NCI-H146 (cell line): ENCODE data around the gene GALNS.

Experiments
- DNase-seq: peaks from one replicate; lab custom pipeline; 2025; lab: John Stamatoyannopoulos, UW

GALNS gene

GRCh38 chr16:88875703-88876234 lies 19.0 kb upstream of the GALNS start:
- DNase-seq, result no peak

GRCh38 chr16:88874938-88875599 lies 18.3 kb upstream of the GALNS start:
- DNase-seq, result no peak

GRCh38 chr16:88872650-88873331 lies 16.0 kb upstream of the GALNS start:
- DNase-seq, result no peak

- no peak for DNase-seq
Measured at GRCh38 chr16:88871730-88872416, 15.1 kb upstream of the GALNS start.

DNA sequence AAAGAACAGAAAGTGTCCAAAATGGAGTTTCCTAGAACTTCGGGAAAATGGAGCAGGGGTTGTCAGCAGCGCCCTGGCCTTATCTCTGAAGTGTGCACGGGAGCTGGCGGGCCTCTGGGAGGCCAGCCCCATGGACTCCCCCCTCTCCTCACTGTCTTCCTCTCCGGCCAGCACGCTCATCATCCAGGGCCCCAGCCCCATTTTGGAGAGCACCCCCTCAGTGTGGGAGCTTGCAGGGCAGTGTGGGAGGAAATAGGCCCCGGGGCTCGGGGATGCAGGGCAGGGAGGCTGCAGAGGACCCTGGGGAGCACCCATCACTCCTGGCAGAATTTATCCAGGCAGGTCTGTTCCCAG lies 14.6 kb upstream of the GALNS start:
- DNase-seq, result no peak

- no peak for DNase-seq
Measured at GRCh38 chr16:88870608-88871348, 14.0 kb upstream of the GALNS start.

DNA sequence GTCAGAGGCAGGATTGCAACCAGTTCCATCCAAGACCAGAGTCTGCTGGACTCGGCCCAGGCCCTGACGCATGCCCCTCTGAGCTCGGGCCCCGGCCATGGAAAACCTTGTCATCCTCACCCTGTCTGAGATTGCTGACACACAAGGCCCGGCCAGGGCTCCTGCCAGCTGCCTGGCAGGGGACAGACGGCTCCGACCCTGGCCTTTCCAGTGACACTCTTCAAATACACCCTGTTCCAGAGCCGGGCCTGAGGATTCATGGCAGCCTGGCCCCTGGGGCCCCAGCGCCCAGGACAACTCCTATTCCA lies 12.9 kb upstream of the GALNS start:
- no peak for DNase-seq

DNA sequence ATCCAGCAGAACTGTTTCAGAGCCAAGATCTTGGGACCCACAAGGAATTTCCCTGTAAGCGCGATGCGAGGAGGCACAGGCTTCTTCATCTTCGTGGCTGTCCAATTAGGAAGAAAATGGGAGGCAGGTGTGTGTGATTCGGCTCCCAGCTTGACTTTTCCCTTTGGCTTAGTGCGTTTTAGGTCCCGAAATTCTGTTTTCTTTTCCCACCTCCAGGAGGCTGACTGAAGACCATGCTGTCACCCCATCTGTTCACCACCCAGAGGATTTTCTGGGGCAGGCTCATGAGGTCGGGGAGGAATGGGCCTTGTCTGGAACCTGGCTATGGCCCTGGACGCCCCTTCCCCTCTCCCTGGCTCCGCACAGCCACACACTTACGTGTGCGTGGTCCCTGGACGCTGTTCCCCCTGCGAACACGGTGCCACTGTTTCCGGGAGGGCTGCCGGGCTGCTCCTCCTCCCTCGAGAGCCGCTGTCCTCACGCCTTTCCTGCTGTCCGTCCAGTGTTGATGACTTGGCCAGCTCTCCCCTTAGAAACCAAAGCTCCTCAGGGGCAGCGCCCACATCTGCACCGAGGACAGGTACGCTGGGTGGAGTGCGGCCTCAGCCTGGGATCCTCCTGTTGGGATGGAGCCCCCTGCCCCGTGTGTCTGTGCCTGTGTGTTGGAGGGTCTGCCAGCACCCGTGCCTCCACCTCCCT lies 12.4 kb upstream of the GALNS start:
- DNase-seq, result no peak

GRCh38 chr16:88867581-88868246 lies 11.0 kb upstream of the GALNS start:
- peak; percentile 55 for DNase-seq

DNA sequence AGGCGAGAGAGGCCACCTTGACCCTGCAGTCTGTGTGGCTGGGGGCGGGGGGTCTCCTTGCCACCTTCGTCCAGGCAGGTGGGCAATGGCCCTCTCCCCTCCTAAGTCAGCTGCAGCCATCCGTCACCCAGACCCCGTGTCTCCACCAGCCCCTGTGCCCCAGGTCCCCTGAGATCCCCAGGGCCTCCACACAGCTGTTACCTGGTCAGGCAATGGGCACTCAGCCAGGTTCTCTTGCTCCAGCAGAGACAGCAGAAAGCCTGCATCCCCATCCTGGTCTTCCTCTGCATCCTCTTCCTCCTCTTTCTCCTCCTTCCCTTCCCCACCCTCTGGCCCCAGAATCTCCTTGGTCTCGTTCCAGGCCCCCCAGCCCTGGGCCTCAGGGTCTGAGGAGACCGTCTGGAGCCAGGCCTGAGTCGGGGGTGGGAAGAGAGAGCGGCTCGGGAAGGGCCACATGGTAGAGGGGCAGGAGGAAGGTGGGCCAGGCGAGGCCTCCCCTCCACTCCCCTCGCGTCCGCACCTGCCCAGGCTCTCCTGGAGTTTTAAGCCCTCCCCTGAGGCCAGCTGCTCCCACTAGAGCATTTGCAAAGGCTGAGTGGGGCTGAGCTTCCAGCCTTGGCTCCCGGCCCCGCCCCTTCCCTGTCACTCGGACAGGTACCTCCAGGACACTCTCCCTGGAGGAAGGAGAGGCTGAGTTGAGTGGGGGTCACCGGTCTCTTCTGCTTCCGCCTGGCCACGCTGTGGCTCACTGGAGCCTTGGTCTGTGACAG lies 9.6 kb upstream of the GALNS start, which contains the start of gene PABPN1L:
PABPN1L (minus strand) TSS at position 510 of the 770 bp plus-strand sequence; CDS start at position 456, 54 bp downstream.
- DNase-seq, result no peak

DNA sequence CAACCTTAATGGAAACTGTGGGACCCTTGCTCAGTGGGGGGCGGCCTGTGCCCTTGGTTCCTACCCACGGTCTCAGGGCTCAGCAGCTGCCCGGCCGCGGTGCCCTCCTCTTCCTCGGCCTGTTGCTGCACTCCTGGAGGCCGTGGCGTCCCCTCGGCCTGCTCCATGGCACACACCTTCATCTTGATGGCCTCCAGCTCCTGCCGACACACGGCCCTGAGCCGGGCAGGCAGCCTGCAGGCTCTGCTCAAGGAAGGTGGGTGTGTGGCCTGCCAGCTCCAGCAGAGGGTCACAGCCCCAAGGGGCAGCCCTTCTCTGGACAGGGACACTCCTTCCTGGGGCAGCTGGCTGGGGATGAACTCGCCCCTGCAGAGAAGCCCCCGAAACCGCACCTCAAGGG lies 9.0 kb upstream of the GALNS start:
- no peak for DNase-seq

- DNase-seq, result no peak
Measured at GRCh38 chr16:88865310-88865709, 8.6 kb upstream of the GALNS start.

DNA sequence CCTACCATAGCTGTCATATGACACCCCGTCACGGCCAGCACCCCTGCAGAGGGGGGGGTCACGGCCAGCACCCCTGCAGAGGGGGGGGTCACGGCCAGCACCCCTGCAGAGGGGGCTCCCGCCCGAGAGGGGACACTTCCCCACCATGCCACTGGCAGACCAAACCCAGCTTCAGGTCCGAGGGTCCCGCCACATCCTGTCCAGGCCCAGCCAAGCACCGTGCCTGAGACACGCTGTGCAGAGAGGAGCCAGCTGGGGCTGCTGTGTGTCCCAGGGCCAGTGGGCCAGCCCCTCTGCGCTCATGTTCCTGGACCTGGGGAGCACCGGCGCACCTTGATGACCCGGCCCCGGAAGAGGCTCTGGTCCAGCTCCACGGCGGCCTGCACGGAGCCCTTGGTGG lies 7.8 kb upstream of the GALNS start:
- no peak for DNase-seq

- DNase-seq, result no peak
Measured at GRCh38 chr16:88864099-88864498, 7.4 kb upstream of the GALNS start.

- no peak for DNase-seq
Measured at GRCh38 chr16:88863426-88863825, 6.7 kb upstream of the GALNS start.

DNA sequence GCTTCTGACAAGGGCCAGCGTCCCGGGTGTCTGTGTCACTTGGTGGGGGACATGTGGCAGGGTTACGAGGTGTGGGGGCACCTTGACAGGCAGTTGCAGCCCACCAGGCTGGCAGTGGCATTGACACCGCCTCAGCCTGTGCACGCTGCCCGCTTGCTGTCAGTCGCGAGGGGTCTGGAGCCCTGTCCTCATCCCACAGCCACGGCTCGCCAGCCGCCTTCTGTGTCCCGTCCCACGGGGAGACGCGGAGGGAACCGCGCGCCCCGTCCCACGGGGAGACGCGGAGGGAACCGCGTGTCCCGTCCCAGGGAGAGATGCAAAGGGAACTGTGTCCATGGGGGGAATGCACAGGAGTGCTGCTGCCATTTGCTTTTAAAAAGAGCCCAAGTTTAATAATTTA lies 6.2 kb upstream of the GALNS start:
- DNase-seq, result no peak

GRCh38 chr16:88861359-88861758 lies 4.6 kb upstream of the GALNS start:
- DNase-seq, result no peak

DNA sequence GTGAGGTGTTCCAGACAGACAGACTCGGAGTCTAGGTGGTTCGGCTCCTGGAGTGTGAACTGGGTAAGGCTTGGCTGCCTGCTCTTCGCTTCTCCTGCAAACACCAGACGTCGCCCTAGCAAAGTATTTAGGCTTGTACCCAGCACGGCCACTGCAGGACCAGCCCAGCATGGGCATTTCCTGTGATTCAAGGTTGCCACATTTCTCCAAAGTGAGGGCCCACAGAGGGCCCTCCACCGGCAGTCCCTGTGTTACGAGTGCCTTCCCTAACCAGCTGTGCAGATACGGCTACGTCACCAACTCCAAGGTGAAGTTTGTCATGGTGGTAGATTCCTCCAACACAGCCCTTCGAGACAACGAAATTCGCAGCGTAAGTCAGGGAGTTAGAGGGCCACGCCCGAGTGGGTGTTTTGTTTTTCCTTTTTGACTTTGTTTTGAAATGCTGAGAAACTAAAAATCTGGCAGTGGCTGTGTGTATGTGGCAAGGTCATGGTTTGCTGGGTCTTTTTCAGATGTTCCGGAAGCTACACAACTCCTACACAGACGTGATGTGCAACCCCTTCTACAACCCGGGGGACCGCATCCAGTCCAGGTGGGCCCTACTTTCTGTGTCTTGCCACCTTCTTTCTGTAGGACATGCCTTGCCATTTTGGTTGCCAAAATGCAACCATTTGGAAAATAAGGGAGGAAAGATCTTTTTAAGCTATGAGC lies 2.8 kb upstream of the GALNS start:
- no peak for DNase-seq

- DNase-seq, result peak; percentile 40
Measured at GRCh38 chr16:88857728-88858339, 1.1 kb upstream of the GALNS start.
